ENCODE measurements around the gene KNSTRN. TPM values are rescaled to one million over a fixed set of nuclear protein-coding genes. Genes with fewer than 3 reads are reported as not detected.

KNSTRN gene
- total and polyA plus RNA-seq, 4 donors: 3.4 to 28.1 (median 8.9) TPM

DNA sequence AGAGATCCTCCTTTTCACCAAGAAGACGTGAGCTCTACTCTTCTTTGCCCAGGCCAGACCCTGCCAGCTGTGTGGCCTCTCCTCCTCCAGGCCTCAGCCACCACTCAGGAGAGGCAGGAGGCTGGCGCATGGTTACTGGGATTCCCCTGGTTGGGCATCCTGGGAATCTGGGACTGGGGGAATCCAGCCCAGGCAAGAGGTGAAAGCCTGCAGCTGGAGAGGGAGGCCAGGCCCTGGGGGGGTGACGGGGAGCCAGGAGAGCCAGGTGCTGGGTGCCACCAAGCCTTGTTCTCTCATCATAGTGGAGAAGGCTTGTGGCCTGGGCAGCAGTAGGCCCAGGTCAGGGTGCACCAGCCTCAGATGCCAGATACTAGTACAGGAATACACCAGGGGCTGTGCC lies 48.0 kb upstream of the KNSTRN start (continued):
- TF ChIP-seq, protein P1, sequence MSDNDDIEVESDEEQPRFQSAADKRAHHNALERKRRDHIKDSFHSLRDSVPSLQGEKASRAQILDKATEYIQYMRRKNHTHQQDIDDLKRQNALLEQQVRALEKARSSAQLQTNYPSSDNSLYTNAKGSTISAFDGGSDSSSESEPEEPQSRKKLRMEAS (IDR thresholded peaks at IDR 0.05): no peak
- TF ChIP-seq FOXA1 (IDR thresholded peaks at IDR 0.05): no peak
- TF ChIP-seq HNF4A (conservative IDR thresholded peaks at IDR 0.05): no peak
- TF ChIP-seq JUND (IDR thresholded peaks at IDR 0.05): no peak
- no peak for TF ChIP-seq YY1 (IDR thresholded peaks at IDR 0.05)
- TF ChIP-seq FOXA2 (IDR thresholded peaks at IDR 0.05): no peak
- TF ChIP-seq RAD21 (IDR thresholded peaks at IDR 0.05): no peak
- no peak for TF ChIP-seq SP1 (IDR thresholded peaks at IDR 0.05)

- H3K4me1 ChIP-seq (ENCODE audit: control insufficient read depth in 4 of 4, insufficient read depth in 4 of 4, low read length in 3 of 4): peaks cover 3 to 30% (median 15%) of the 10 kb centered on the region in 4 donors
- DNase-seq (ENCODE audit: low spot score): no peak
Observed at GRCh38 chr15:40334941-40335795, 47.4 kb upstream of the KNSTRN start.

DNA sequence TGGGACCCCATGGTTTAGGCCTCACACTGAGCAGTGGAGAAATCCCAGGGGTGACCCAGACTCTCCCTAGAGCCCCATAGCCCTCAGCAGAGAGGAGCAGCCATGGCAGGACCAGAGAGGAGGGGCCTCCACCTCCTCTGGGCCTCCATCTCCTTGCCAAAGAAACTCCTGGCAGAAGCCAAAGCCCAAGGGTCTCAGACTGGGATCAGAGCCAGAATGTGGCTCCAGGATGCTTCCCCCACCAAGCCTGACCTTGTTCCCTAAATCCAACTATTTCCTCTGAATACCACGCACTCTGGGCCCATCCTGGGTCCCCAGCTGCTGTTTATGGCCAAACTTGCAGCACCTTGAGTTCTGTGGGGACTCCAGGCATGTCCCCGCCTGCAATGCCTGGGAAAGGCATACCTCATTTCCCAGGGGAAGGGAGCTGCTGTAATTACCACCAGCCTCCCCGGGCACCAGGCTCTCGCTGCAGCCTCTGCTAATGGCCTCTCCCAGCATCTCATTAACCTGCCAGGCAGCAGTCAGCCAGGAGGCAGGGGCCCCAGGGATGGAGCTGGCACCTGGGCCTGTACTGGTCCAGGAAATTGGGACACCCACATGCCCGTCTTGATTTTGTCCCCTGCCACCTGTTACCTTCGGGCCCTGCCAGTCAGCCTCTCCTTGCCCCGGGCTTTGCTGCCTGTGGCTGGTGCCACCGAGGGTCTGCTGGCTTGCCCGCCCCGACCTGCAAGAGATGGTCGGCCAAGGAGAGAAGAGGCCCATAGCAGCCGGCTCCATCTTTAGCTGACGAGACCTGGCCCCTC lies 46.4 kb upstream of the KNSTRN start:
- TF ChIP-seq HNF4A (conservative IDR thresholded peaks at IDR 0.05) (no peak), YY1 (IDR thresholded peaks at IDR 0.05) (no peak), TAF1 (conservative IDR thresholded peaks at IDR 0.05) (no peak), RAD21 (IDR thresholded peaks at IDR 0.05) (no peak), REST (IDR thresholded peaks at IDR 0.05) (no peak), FOXA1 (IDR thresholded peaks at IDR 0.05) (no peak), GABPA (IDR thresholded peaks at IDR 0.05 in 1 of 2, conservative IDR thresholded peaks at IDR 0.05 in 1 of 2) (no peak), SP1 (IDR thresholded peaks at IDR 0.05) (no peak), FOXA2 (IDR thresholded peaks at IDR 0.05) (no peak), NR2F2 (IDR thresholded peaks at IDR 0.05) (no peak), JUND (IDR thresholded peaks at IDR 0.05) (no peak), HNF4G (IDR thresholded peaks at IDR 0.05) (no peak), EGR1 (IDR thresholded peaks at IDR 0.05; ENCODE audit: low read depth in 2 of 2) (no peak), RXRA (IDR thresholded peaks at IDR 0.05) (no peak), ATF3 (IDR thresholded peaks at IDR 0.05) (no peak), CTCF (IDR thresholded peaks at IDR 0.05; ENCODE audit: low read depth, low read length, missing input control) (no peak)
- TF ChIP-seq, protein P2, sequence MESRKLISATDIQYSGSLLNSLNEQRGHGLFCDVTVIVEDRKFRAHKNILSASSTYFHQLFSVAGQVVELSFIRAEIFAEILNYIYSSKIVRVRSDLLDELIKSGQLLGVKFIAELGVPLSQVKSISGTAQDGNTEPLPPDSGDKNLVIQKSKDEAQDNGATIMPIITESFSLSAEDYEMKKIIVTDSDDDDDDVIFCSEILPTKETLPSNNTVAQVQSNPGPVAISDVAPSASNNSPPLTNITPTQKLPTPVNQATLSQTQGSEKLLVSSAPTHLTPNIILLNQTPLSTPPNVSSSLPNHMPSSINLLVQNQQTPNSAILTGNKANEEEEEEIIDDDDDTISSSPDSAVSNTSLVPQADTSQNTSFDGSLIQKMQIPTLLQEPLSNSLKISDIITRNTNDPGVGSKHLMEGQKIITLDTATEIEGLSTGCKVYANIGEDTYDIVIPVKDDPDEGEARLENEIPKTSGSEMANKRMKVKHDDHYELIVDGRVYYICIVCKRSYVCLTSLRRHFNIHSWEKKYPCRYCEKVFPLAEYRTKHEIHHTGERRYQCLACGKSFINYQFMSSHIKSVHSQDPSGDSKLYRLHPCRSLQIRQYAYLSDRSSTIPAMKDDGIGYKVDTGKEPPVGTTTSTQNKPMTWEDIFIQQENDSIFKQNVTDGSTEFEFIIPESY (IDR thresholded peaks at IDR 0.05): no peak
- TF ChIP-seq, protein P1 (IDR thresholded peaks at IDR 0.05): no peak
- no peaks in the 10 kb centered on the region for H3K9me3 ChIP-seq (ENCODE audit: control insufficient read depth in 4 of 4, low read length in 3 of 4)
- H3K36me3 ChIP-seq (ENCODE audit: control insufficient read depth in 4 of 4, insufficient read depth in 3 of 4, low read depth in 1 of 4, low read length in 3 of 4): no peaks in the 10 kb centered on the region
- no peak for DNase-seq (ENCODE audit: low spot score)
- H3K9ac ChIP-seq (ENCODE audit: low read depth in 1 of 2, low read length in 2 of 2): no peak overlapping the region
- WGBS: 93% methylated on average over 13 of the region's 13 CpGs
- no peaks in the 10 kb centered on the region for H3K27me3 ChIP-seq (ENCODE audit: control insufficient read depth in 4 of 4, insufficient read depth in 4 of 4, low read length in 3 of 4)
- H3K4me3 ChIP-seq (ENCODE audit: low read depth in 1 of 3, low read length in 3 of 3): no peak overlapping the region
- H3K27ac ChIP-seq (ENCODE audit: low read depth in 1 of 2, low read length in 2 of 2): no peak overlapping the region
- peaks cover 7 to 39% (median 21%) of the 10 kb centered on the region in 4 donors for H3K4me1 ChIP-seq (ENCODE audit: control insufficient read depth in 4 of 4, insufficient read depth in 4 of 4, low read length in 3 of 4)

More at GRCh38 chr15:40334941-40335795, 47.4 kb upstream of the KNSTRN start:
- Histone ChIP-seq H3K27ac (ENCODE audit: low read depth in 1 of 2, low read length in 2 of 2) (peak overlapping the region; percentile 67 to 80), H3K9ac (ENCODE audit: low read depth in 1 of 2, low read length in 2 of 2) (no peak overlapping the region), H3K27me3 (ENCODE audit: control insufficient read depth in 4 of 4, insufficient read depth in 4 of 4, low read length in 3 of 4) (no peaks in the 10 kb centered on the region), H3K36me3 (ENCODE audit: control insufficient read depth in 4 of 4, insufficient read depth in 3 of 4, low read depth in 1 of 4, low read length in 3 of 4) (no peaks in the 10 kb centered on the region), H3K9me3 (ENCODE audit: control insufficient read depth in 4 of 4, low read length in 3 of 4) (no peaks in the 10 kb centered on the region), H3K4me3 (ENCODE audit: low read depth in 1 of 3, low read length in 3 of 3) (no peak overlapping the region)
- TF ChIP-seq NR2F2 (IDR thresholded peaks at IDR 0.05): no peak
- no peak for TF ChIP-seq FOXA2 (IDR thresholded peaks at IDR 0.05)
- TF ChIP-seq FOXA1 (IDR thresholded peaks at IDR 0.05): no peak
- 87% methylated on average over 26 of the region's 26 CpGs for WGBS

Data from liver (tissue), 9 donors.